HG02588 (cell line): ENCODE data around the gene CYP11A1.

Source experiments
- ATAC-seq: cut with Tn5 transposase; IDR thresholded peaks from one replicate; pipeline ENCODE4 v1.9.1; 2021; ENCODE audit warnings: mild to moderate bottlenecking, moderate library complexity; ENCODE audit not compliant: unreplicated experiment

CYP11A1 gene

GRCh38 chr15:74305687-74306086 is 61.8 kb downstream of the CYP11A1 start:
- ATAC-seq, result no peak

GRCh38 chr15:74304431-74304830 is 63.0 kb downstream of the CYP11A1 start:
- ATAC-seq, result no peak

GRCh38 chr15:74303741-74304309 is 63.6 kb downstream of the CYP11A1 start:
- no peak for ATAC-seq

- no peak for ATAC-seq
Measured at GRCh38 chr15:74302821-74303359, 64.6 kb downstream of the CYP11A1 start.

GRCh38 chr15:74301583-74302361 is 65.7 kb downstream of the CYP11A1 start:
- ATAC-seq, result no peak

- no peak for ATAC-seq
Measured at GRCh38 chr15:74300057-74300795, 67.2 kb downstream of the CYP11A1 start.

GRCh38 chr15:74297887-74298286 is 69.6 kb downstream of the CYP11A1 start:
- no peak for ATAC-seq

- no peak for ATAC-seq
Measured at GRCh38 chr15:74295800-74296199, 71.6 kb downstream of the CYP11A1 start.

GRCh38 chr15:74294010-74294409 is 73.4 kb downstream of the CYP11A1 start:
- ATAC-seq, result no peak

GRCh38 chr15:74293021-74293810 is 74.2 kb downstream of the CYP11A1 start:
- ATAC-seq, result no peak

GRCh38 chr15:74291101-74292071 is 76.1 kb downstream of the CYP11A1 start:
- ATAC-seq, result no peak

- no peak for ATAC-seq
Measured at GRCh38 chr15:74290645-74291044, 76.8 kb downstream of the CYP11A1 start.

- ATAC-seq, result no peak
Measured at GRCh38 chr15:74289671-74290070, 77.8 kb downstream of the CYP11A1 start.
